Vagina (tissue), 2 donors: Measurements from ENCODE around the gene VPS35L. TPM values are rescaled to one million over a fixed set of nuclear protein-coding genes. Genes with fewer than 3 reads are reported as not detected.

ENCODE experiments used
- DNase-seq, 2 donors: peaks; one replicate each; pipeline ENCODE4 v3.0.0-alpha.2; 2017; ENCODE audit errors: extremely low spot score in 2 of 2
- H3K27ac ChIP-seq: fragments of 200-600 bp; sonication (generic); one replicate; pipeline ENCODE4 v1.5.1; 2019
- H3K27me3 ChIP-seq: fragments of 200-600 bp; sonication (generic); one replicate; pipeline ENCODE4 v1.5.1; 2019
- H3K36me3 ChIP-seq, 2 donors: fragments of 200-600 bp; sonication (generic); one replicate each; pipeline ENCODE4 v1.5.1; 2017 to 2019
- H3K4me1 ChIP-seq: fragments of 200-600 bp; sonication (generic); one replicate; pipeline ENCODE4 v1.5.1; 2019
- H3K4me3 ChIP-seq, 2 donors: fragments of 200-600 bp; sonication (generic); 1 replicate in 1 of 2; 2 replicates in 1 of 2; pipeline ENCODE4 v1.5.1; 2016 to 2019
- H3K9me3 ChIP-seq: fragments of 200-600 bp; sonication (generic); one replicate; pipeline ENCODE4 v1.5.1; 2019
- POLR2A ChIP-seq, 2 donors: fragments of 450-650 bp; IDR thresholded peaks; one replicate each; pipeline ENCODE4 v1.6.1; 2017; ENCODE audit warnings: antibody characterized with exemption in 2 of 2, mild to moderate bottlenecking in 2 of 2, moderate library complexity in 2 of 2
- POLR2AphosphoS5 ChIP-seq, 2 donors: sonication (generic); formaldehyde crosslinking; IDR thresholded peaks; one replicate each; pipeline ENCODE4 v1.9.0; 2017; ENCODE audit warnings: antibody characterized with exemption in 2 of 2, mild to moderate bottlenecking in 2 of 2, low read depth in 1 of 2; ENCODE audit not compliant: insufficient read depth in 1 of 2
- intact Hi-C: fragments of 100-400 bp; cut with DNase I; formaldehyde crosslinking; loops from one replicate; pipeline ENCODE4 v1.15.1; 2023
- total RNA-seq: library from RNA; depleted of rRNA; stranded (reverse); fragments of >200 nt; gene quantifications from one replicate; pipeline ENCODE4 v1.2.3, GENCODE V29; 2016
- TF ChIP-seq, protein P1 (sequence below), 3 experiments: fragments of 450-650 bp in 2 of 3; fragments of 200-600 bp in 1 of 3; sonication (generic) in 1 of 3; IDR thresholded peaks; one replicate each; pipeline ENCODE4 v1.5.1; 2017 to 2019; ENCODE audit warnings: antibody characterized with exemption in 3 of 3, mild to moderate bottlenecking in 2 of 3, moderate library complexity in 2 of 3

Gene VPS35L
- total RNA-seq, 1 donor from 2014 or later: 39.8 TPM

DNA sequence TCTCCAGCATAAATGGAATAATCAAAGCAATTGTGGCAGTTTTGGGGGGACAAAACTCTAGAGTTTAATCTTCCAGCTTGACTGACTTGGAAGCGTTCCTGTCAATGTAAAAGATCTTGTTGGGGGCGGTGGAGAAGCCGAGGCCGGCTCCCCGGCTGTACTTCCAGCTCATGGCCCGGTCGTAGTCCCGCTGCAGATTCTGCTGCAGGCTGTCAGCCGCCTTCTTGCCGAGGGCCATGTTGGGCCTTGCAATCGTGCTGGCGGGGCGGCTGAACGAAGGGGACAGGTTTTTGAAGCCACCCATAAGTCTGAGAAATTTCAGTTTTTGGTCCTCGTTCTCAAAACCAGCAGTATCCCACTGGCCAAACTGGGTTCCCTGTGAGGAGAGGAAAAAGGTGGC, 151.3 kb downstream of the VPS35L start:
- H3K27me3 ChIP-seq: no peaks in the 10 kb centered on the region
- H3K4me3 ChIP-seq: no peak overlapping the region
- H3K9me3 ChIP-seq: no peaks in the 10 kb centered on the region
- no peak overlapping the region for H3K27ac ChIP-seq
- TF ChIP-seq, protein P1, sequence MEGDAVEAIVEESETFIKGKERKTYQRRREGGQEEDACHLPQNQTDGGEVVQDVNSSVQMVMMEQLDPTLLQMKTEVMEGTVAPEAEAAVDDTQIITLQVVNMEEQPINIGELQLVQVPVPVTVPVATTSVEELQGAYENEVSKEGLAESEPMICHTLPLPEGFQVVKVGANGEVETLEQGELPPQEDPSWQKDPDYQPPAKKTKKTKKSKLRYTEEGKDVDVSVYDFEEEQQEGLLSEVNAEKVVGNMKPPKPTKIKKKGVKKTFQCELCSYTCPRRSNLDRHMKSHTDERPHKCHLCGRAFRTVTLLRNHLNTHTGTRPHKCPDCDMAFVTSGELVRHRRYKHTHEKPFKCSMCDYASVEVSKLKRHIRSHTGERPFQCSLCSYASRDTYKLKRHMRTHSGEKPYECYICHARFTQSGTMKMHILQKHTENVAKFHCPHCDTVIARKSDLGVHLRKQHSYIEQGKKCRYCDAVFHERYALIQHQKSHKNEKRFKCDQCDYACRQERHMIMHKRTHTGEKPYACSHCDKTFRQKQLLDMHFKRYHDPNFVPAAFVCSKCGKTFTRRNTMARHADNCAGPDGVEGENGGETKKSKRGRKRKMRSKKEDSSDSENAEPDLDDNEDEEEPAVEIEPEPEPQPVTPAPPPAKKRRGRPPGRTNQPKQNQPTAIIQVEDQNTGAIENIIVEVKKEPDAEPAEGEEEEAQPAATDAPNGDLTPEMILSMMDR (IDR thresholded peaks at IDR 0.05): no peak
- TF ChIP-seq POLR2A (IDR thresholded peaks at IDR 0.05) (no peak), POLR2AphosphoS5 (IDR thresholded peaks at IDR 0.05; ENCODE audit: insufficient read depth in 1 of 2, low read depth in 1 of 2) (no peak)
- no peak for DNase-seq
- peaks cover 21% of the 10 kb centered on the region for H3K4me1 ChIP-seq
- intact Hi-C loops: no loop called here
- H3K36me3 ChIP-seq: peaks cover 0 to 46% of the 10 kb centered on the region in 2 donors

DNA sequence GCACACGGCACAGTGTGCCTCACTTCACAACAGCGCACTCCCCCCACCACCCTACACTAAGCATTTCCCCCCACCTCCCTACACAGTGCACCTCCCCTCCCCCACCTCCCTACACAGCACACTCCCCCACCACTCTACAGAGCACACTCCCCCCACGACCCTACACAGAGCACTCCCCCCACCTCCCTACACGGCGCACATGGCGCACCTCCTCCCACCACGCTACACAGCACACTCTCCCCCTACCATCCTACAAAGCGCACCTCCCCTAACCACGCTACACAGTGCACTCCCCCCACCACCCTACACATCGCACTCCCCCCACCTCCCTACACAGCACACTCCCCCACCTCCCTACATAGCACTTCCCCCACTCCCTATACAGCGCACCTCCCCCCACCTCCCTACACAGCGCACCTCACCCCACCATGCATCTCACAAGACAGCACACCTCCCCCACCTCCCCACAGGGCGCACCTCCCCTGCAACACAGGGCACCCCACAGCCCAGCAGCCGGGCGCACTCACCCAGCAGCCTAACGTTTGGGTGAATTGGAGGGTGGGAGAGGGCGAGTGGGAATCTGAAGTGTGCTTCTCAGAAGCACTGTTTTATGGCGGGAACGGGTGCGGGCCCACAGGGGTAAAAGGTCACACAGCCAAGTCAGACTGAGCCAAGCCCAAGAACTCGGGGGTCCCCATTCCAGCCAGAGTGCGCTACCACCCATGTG, 152.2 kb downstream of the VPS35L start:
- H3K27ac ChIP-seq: peak overlapping the region; percentile 24
- DNase-seq: no peak
- H3K27me3 ChIP-seq: no peaks in the 10 kb centered on the region
- no peak for TF ChIP-seq POLR2A (IDR thresholded peaks at IDR 0.05)
- H3K4me3 ChIP-seq: no peak overlapping the region
- peaks cover 0 to 38% of the 10 kb centered on the region in 2 donors for H3K36me3 ChIP-seq
- peaks cover 21% of the 10 kb centered on the region for H3K4me1 ChIP-seq
- H3K9me3 ChIP-seq: no peaks in the 10 kb centered on the region
- intact Hi-C loops: no loop called here

DNA sequence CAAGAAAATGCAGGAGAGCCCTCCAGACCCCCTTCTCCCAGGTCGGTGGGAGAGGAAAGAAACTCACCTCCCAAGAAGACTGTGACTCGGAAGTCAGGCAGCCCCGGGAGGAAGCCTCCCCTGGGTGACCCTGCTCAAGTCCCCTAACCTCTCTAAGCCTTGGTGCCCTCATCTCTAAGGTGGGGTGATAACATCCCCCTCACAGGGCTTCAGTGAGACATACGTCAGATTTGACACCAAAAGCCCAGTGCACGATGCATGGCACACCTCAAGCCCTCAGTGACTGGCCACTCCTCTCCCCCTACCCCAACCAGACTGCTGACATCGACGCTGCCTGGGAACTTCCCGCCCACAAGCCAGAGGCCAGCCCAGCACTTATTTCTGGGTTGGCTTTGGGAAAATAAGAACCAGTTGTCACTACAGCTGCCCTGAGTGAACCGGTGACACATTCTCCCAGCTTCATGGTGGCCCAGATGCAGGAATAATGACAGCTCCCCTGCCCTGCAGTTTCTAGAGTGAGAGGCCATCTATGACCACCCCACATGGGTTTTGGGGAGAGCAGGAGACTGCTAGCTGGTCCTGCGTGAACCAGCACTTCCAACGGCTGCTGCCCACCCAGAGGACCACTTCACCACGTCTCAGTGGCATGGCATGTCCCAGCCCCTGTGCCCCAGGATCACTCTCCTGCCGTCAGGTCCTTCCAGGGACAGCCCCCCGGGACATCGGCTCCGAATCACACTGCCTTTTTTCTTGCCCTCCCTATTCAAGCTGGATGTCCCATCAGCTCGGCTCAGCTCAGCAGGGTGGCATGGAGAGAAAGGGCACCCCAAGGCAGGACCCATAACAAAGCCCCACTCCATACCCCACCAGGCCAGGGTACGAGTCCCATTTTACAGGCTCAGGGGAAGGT, 153.0 kb downstream of the VPS35L start:
- H3K36me3 ChIP-seq: peaks cover 0 to 35% of the 10 kb centered on the region in 2 donors
- DNase-seq: no peak

DNA sequence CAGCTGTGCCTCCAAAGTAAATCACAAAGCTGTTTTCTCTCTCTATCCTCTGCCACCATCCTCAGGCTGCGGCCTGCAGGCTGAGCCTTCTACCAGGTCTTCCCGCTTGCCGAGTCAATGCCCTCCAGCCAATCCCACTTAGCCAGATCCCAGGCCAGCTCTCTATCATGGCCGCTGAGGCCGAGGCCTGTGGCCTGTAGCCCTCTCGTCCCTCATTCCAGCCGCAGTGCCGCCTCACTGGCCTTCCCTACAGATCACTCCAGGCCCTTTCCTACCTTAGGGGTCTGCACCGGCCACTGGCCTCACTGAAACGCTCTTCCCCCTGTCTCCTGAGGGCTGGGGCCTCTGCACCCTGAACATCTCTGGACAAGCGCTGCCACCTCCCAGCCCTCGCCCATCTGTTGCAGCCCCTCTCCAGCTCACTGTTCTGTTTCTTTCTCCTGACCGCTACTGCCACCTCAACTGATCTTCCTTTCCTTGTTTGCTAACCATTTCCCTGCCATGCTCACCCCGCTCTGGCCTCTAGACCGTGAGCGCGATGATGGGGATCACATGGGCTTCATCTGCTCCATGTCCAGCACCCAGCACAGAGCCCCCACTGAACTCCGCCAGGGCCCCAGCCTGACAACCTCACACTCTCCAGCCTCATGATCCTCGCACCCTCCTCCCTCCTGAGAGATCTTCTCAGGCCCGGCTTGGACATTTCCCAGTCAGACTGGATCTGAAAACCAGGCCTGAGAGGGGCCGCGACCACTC, 154.1 kb downstream of the VPS35L start:
- Histone ChIP-seq H3K27ac (peak overlapping the region; percentile 24), H3K36me3 (peaks cover 0 to 43% of the 10 kb centered on the region in 2 donors), H3K9me3 (no peaks in the 10 kb centered on the region), H3K27me3 (no peaks in the 10 kb centered on the region), H3K4me3 (no peak overlapping the region), H3K4me1 (peaks cover 15% of the 10 kb centered on the region)
- TF ChIP-seq POLR2AphosphoS5 (IDR thresholded peaks at IDR 0.05; ENCODE audit: insufficient read depth in 1 of 2, low read depth in 1 of 2): no peak
- TF ChIP-seq, protein P1 (IDR thresholded peaks at IDR 0.05): no peak
- no peak for TF ChIP-seq POLR2A (IDR thresholded peaks at IDR 0.05)
- DNase-seq: no peak
- intact Hi-C loops: no loop called here

More for the DNA sequence above, 153.0 kb downstream of the VPS35L start:
- intact Hi-C loops: no loop called here
- Histone ChIP-seq H3K9me3 (no peaks in the 10 kb centered on the region), H3K27me3 (no peaks in the 10 kb centered on the region), H3K4me1 (peaks cover 21% of the 10 kb centered on the region), H3K4me3 (no peak overlapping the region), H3K27ac (peak overlapping the region; percentile 24)
- TF ChIP-seq, protein P1 (IDR thresholded peaks at IDR 0.05): no peak

DNA sequence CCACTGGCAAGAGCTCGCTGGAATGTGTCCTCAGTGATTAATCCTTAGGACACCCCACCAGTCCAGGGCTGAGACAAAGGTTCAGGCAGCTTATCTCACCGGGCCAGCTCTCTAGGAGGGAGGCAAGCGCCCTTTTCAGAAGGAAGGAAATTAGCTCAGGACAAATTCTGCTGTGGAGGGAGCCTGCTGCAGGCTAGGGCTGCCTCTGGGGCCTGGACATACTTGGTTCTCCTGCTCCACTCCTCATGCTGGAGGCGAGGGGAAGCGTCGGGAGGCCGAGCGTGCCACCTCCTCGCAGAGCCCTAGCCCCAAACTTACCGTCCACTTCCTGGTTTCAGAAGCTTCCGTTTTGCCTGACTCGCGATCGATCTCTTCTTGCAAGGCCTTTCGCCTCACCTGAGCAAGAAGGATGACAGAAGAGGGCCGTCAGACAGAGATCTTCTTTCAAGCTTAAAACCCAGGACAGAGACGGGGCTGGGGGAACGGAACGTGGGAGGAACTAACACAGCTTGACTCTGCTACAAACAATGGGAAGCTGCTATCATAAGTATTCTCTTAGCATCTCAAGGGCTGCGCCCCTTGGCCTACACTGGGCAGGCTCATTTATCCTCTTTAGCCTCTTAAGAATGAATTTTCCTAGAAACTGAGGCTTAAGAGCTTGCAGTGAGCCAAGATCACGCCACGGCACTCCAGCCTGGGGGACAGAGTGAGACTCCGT, 154.8 kb downstream of the VPS35L start:
- H3K36me3 ChIP-seq: peaks cover 0 to 38% of the 10 kb centered on the region in 2 donors
- no peak overlapping the region for H3K27ac ChIP-seq
- H3K4me1 ChIP-seq: peaks cover 8% of the 10 kb centered on the region
- intact Hi-C loops: no loop called here
- H3K27me3 ChIP-seq: no peaks in the 10 kb centered on the region
- H3K4me3 ChIP-seq: no peak overlapping the region
- TF ChIP-seq, protein P1 (IDR thresholded peaks at IDR 0.05): no peak
- TF ChIP-seq POLR2A (IDR thresholded peaks at IDR 0.05) (no peak), POLR2AphosphoS5 (IDR thresholded peaks at IDR 0.05; ENCODE audit: insufficient read depth in 1 of 2, low read depth in 1 of 2) (no peak)
- DNase-seq: no peak
- no peaks in the 10 kb centered on the region for H3K9me3 ChIP-seq
